ENCODE measurements around the gene PNCK.
"Not testable (repeated sequence)": the region's sequence is repeated elsewhere in the genome, so short reads cannot be mapped to it uniquely, and the experiment has no call there.

Gene PNCK

DNA sequence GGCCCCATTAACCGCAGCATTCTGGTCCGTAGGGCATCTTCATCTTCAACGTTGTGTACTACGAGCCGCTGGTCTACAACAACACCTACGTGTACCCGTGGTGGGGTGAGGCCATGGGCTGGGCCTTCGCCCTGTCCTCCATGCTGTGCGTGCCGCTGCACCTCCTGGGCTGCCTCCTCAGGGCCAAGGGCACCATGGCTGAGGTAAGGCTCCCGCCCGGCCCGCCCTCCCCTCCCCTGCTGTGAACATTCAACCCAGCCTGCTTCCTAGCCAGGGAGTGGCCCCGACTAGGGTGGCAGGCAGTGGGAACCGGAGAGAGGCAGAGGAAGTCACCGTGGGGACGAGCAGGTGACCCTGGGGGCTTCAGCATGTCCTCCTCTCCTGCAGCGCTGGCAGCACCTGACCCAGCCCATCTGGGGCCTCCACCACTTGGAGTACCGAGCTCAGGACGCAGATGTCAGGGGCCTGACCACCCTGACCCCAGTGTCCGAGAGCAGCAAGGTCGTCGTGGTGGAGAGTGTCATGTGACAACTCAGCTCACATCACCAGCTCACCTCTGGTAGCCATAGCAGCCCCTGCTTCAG lies 21.2 kb upstream of the PNCK start:
- H3K27me3 ChIP-seq (replicated peaks; ENCODE audit: control insufficient read depth, insufficient read depth, low read length): no peaks in the 10 kb centered on the region

DNA sequence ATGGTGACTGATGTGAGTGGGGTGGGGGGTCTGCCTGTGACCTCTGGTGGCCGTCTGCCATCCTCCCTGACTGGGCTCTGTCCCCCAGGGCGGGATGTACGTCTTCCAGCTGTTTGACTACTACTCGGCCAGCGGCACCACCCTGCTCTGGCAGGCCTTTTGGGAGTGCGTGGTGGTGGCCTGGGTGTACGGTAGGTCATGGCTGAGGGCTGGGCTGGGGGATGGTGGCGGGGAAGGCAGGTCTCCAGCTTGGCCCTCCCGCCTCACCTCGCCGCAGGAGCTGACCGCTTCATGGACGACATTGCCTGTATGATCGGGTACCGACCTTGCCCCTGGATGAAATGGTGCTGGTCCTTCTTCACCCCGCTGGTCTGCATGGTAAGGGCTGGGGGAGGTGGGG lies 20.6 kb upstream of the PNCK start:
- H3K27me3 ChIP-seq (replicated peaks; ENCODE audit: control insufficient read depth, insufficient read depth, low read length); H3K36me3 ChIP-seq (ENCODE audit: control insufficient read depth, insufficient read depth, low read length); DNase-seq (ENCODE audit: extremely low read depth, insufficient read length); H3K4me3 ChIP-seq (replicated peaks; ENCODE audit: low read depth, low read length): not testable (repeated sequence)

More for the DNA sequence above, 21.2 kb upstream of the PNCK start:
- no peak overlapping the region for H3K4me3 ChIP-seq (replicated peaks; ENCODE audit: low read depth, low read length)
- TF ChIP-seq, protein P1, sequence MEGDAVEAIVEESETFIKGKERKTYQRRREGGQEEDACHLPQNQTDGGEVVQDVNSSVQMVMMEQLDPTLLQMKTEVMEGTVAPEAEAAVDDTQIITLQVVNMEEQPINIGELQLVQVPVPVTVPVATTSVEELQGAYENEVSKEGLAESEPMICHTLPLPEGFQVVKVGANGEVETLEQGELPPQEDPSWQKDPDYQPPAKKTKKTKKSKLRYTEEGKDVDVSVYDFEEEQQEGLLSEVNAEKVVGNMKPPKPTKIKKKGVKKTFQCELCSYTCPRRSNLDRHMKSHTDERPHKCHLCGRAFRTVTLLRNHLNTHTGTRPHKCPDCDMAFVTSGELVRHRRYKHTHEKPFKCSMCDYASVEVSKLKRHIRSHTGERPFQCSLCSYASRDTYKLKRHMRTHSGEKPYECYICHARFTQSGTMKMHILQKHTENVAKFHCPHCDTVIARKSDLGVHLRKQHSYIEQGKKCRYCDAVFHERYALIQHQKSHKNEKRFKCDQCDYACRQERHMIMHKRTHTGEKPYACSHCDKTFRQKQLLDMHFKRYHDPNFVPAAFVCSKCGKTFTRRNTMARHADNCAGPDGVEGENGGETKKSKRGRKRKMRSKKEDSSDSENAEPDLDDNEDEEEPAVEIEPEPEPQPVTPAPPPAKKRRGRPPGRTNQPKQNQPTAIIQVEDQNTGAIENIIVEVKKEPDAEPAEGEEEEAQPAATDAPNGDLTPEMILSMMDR (IDR thresholded peaks at IDR 0.05; ENCODE audit: insufficient read depth, low read length, poor library complexity, severe bottlenecking): no peak
- no peaks in the 10 kb centered on the region for H3K36me3 ChIP-seq (ENCODE audit: control insufficient read depth, insufficient read depth, low read length)
- no peak for DNase-seq (ENCODE audit: extremely low read depth, insufficient read length)

DNA sequence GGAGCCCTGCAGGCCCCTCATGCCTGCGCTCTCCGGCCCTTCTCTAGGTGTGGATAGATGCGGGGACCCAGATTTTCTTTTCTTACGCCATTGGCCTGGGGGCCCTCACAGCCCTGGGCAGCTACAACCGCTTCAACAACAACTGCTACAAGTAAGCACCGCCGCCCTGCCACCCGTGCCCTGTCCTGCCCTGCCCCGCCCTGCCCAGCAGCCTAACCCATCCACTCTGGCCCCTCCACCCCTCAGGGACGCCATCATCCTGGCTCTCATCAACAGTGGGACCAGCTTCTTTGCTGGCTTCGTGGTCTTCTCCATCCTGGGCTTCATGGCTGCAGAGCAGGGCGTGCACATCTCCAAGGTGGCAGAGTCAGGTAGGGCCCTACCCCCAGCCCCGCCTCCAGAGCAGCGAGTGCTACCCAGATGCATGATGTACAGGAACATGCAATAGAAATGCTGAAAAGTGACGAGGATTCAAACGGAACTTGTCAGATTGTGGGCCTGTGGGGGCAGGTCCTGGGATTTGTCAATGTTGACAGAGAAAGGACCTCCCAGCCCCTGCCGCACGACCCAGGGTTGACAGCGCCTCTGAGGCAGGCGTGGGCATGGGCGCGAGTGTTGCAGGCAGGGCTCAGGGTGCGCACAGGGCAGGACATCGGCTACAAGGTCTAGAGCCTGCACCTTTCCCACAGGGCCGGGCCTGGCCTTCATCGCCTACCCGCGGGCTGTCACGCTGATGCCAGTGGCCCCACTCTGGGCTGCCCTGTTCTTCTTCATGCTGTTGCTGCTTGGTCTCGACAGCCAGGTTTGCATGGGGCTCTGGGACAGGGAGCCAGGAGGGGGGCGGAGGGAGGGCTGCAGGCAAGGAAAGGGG lies 19.8 kb upstream of the PNCK start:
- TF ChIP-seq, protein P1 (IDR thresholded peaks at IDR 0.05; ENCODE audit: insufficient read depth, low read length, poor library complexity, severe bottlenecking): no peak
- DNase-seq (ENCODE audit: extremely low read depth, insufficient read length): no peak
- Histone ChIP-seq H3K27me3 (replicated peaks; ENCODE audit: control insufficient read depth, insufficient read depth, low read length) (no peaks in the 10 kb centered on the region), H3K36me3 (ENCODE audit: control insufficient read depth, insufficient read depth, low read length) (no peaks in the 10 kb centered on the region), H3K4me3 (replicated peaks; ENCODE audit: low read depth, low read length) (no peak overlapping the region)

DNA sequence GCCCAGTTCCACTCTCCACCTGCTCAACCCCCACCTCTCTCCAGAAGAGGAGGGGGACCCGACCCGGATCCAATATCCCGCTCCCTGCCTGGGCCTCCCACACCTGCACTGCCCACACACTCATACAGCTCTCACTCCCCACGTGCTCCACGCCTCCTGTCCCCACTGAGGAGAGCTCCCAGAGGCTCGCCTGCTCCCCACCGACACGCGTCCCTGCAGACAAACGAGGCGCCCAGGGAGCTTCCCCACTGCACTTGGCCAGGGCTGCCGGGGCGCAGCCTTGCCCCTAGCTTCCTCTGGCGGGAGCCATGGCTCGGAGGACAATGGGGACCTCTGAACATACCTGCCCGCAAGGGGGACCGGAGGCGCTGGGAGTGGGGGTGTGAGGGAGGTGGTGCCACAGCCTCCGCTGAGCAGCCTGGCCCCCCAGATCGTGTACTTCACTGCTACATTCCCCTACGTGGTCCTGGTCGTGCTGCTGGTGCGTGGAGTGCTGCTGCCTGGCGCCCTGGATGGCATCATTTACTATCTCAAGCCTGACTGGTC lies 19.1 kb upstream of the PNCK start:
- TF ChIP-seq, protein P1 (IDR thresholded peaks at IDR 0.05; ENCODE audit: insufficient read depth, low read length, poor library complexity, severe bottlenecking): no peak
- DNase-seq (ENCODE audit: extremely low read depth, insufficient read length): no peak
- H3K36me3 ChIP-seq (ENCODE audit: control insufficient read depth, insufficient read depth, low read length): no peaks in the 10 kb centered on the region
- H3K27me3 ChIP-seq (replicated peaks; ENCODE audit: control insufficient read depth, insufficient read depth, low read length): no peaks in the 10 kb centered on the region
- H3K4me3 ChIP-seq (replicated peaks; ENCODE audit: low read depth, low read length): no peak overlapping the region

DNA sequence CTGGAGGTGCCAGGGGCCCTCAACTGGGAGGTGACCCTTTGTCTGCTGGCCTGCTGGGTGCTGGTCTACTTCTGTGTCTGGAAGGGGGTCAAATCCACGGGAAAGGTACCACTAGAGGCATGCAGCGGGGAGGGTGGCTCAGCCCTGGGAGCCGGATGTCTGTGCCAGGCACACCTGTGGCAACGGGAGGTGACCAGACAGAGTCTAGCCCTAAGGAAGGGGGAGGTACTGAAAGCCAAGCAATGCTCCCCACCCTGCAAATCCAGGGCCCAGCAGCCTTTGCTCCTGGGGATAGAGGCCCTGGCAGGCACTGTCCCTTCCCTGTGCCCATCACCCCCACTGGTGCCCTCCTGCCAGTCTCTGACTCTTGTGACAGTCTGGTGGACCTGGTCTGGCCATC lies 18.4 kb upstream of the PNCK start:
- H3K4me3 ChIP-seq (replicated peaks; ENCODE audit: low read depth, low read length): no peak overlapping the region
- H3K27me3 ChIP-seq (replicated peaks; ENCODE audit: control insufficient read depth, insufficient read depth, low read length): no peaks in the 10 kb centered on the region
- DNase-seq (ENCODE audit: extremely low read depth, insufficient read length): no peak
- TF ChIP-seq, protein P1 (IDR thresholded peaks at IDR 0.05; ENCODE audit: insufficient read depth, low read length, poor library complexity, severe bottlenecking): no peak
- H3K36me3 ChIP-seq (ENCODE audit: control insufficient read depth, insufficient read depth, low read length): no peaks in the 10 kb centered on the region

DNA sequence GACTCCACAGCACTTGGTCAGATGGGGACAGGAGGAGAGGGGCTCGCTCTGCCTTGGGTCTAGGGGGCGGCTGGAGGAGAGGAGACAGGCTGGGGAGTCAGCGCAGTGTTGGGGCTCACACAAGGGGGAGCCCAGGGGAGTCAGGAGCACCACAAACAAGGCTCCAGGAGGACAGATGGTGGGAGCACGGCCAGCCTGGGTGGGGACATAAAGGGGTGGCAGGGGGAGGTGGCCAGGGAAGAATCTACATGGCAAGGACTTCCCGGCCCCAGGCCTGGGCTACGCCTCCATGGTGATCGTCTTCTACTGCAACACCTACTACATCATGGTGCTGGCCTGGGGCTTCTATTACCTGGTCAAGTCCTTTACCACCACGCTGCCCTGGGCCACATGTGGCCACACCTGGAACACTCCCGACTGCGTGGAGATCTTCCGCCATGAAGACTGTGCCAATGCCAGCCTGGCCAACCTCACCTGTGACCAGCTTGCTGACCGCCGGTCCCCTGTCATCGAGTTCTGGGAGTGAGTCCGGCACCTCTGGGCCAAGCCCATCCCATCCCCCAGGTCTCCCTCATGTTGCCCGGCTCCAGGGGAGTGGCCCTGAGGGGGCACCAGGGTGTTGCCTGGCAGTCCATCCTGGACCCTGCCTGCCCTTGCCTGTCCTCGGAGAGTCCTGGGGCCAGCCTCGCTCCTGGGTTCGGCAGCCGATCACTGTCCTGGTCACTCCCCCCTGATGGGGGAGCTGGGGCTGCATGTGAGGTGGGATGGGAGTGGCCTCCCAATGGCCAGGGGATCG lies 17.6 kb upstream of the PNCK start:
- DNase-seq (ENCODE audit: extremely low read depth, insufficient read length); H3K27me3 ChIP-seq (replicated peaks; ENCODE audit: control insufficient read depth, insufficient read depth, low read length); H3K4me3 ChIP-seq (replicated peaks; ENCODE audit: low read depth, low read length); H3K36me3 ChIP-seq (ENCODE audit: control insufficient read depth, insufficient read depth, low read length): not testable (repeated sequence)

Data from GM06990 (cell line).